ENCODE results near the gene ADD3.

DNA sequence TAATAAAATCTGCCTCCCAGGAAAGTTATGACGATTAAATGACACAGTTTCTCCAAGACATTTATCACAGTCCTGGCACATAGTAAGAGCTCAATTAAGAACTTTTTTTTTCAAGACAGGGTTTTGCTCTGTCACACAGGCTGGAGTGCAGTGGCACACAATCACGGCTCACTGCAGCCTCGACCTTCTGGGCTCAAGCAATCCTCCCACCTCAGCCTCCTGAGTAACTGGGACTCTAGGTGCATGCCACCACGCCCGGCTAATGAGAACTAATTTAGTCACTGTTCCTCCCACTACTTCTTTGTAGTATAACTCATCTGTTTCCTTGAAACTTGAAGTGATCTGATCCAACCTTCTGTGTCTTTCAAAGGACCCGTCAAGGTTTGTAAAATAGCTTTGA is 157.5 kb downstream of the ADD3 start:
- TF ChIP-seq, protein P1, sequence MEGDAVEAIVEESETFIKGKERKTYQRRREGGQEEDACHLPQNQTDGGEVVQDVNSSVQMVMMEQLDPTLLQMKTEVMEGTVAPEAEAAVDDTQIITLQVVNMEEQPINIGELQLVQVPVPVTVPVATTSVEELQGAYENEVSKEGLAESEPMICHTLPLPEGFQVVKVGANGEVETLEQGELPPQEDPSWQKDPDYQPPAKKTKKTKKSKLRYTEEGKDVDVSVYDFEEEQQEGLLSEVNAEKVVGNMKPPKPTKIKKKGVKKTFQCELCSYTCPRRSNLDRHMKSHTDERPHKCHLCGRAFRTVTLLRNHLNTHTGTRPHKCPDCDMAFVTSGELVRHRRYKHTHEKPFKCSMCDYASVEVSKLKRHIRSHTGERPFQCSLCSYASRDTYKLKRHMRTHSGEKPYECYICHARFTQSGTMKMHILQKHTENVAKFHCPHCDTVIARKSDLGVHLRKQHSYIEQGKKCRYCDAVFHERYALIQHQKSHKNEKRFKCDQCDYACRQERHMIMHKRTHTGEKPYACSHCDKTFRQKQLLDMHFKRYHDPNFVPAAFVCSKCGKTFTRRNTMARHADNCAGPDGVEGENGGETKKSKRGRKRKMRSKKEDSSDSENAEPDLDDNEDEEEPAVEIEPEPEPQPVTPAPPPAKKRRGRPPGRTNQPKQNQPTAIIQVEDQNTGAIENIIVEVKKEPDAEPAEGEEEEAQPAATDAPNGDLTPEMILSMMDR (conservative IDR thresholded peaks at IDR 0.05; ENCODE audit: low read length), result no peak
- no peak for TF ChIP-seq EZH2phosphoT487 (IDR thresholded peaks at IDR 0.05; ENCODE audit: borderline replicate concordance)
